Kidney (tissue), 14 donors: Measurements from ENCODE around the gene ZNF692. TPM values are rescaled to one million over a fixed set of nuclear protein-coding genes. Genes with fewer than 3 reads are reported as not detected.
A peak's percentile ranks its signal among the peaks of the same experiment; 100 is the strongest.

Experiments used
- DNase-seq, 5 donors: peaks; one replicate each; pipeline ENCODE4 v3.0.0-alpha.2; 2013 to 2020
- FAIRE-seq: peaks from 2 replicates; lab custom pipeline; 2012; peaks lifted over from hg19 to GRCh38; lab: Jason Lieb, UNC
- H3K27ac ChIP-seq, 2 donors: one replicate each; pipeline ENCODE4 v1.7.0; 2013; ENCODE audit warnings: low read depth in 2 of 2, low read length in 2 of 2, inconsistent platforms in 1 of 2
- H3K27me3 ChIP-seq: one replicate; pipeline ENCODE4 v1.7.1; 2013; ENCODE audit warnings: low read length, inconsistent platforms; ENCODE audit not compliant: control insufficient read depth, insufficient read depth
- H3K36me3 ChIP-seq, 3 donors: one replicate each; pipeline versions ENCODE4 v1.7.0 to v1.7.1; 2013; ENCODE audit warnings: low read length in 3 of 3, control low read depth in 1 of 3, inconsistent platforms in 1 of 3; ENCODE audit not compliant: insufficient read depth in 3 of 3, control insufficient read depth in 2 of 3
- H3K4me1 ChIP-seq, 3 donors: one replicate each; pipeline versions ENCODE4 v1.7.0 to v1.7.1; 2013; ENCODE audit warnings: low read length in 3 of 3, inconsistent platforms in 1 of 3, low read depth in 1 of 3; ENCODE audit not compliant: control insufficient read depth in 2 of 3, insufficient read depth in 2 of 3
- H3K4me3 ChIP-seq, 3 donors: one replicate each; pipeline versions ENCODE4 v1.7.0 to v1.8.1; 2013; ENCODE audit warnings: low read length in 3 of 3, control low read depth in 1 of 3, inconsistent platforms in 1 of 3
- H3K9ac ChIP-seq, 3 donors: one replicate each; pipeline versions ENCODE4 v1.7.0 to v1.7.1; 2013; ENCODE audit warnings: low read length in 3 of 3, control low read depth in 1 of 3, inconsistent platforms in 1 of 3
- H3K9me3 ChIP-seq, 3 donors: one replicate each; pipeline versions ENCODE4 v1.7.0 to v1.7.1; 2013; ENCODE audit warnings: low read length in 3 of 3, control low read depth in 1 of 3, inconsistent platforms in 1 of 3; ENCODE audit not compliant: control insufficient read depth in 2 of 3, insufficient read depth in 1 of 3
- intact Hi-C: fragments of 100-400 bp; cut with DNase I; formaldehyde crosslinking; loops from one replicate; pipeline ENCODE4 v1.11.1; 2022
- polyA plus RNA-seq: library from polyadenylated mRNA; stranded (reverse); fragments of 350-450 nt; fragmentation: Illumina TruSeq; extraction: RNeasy Lipid Tissue Mini Kit (QIAGEN cat#74804); gene quantifications from one replicate; pipeline ENCODE4 v1.2.3, GENCODE V29; 2014; ENCODE audit warnings: low read depth, low replicate concordance; ENCODE audit not compliant: insufficient read depth
- total RNA-seq: library from RNA; stranded (reverse); fragmentation: NEBNext Ultra II Directional; extraction: Animal tissue kit (Norgen Biotek cat#: 25700); gene quantifications from one replicate; pipeline ENCODE4 v1.2.1, GENCODE V29; 2021
- TF ChIP-seq, protein P1 (sequence below): IDR thresholded peaks from 3 replicates; pipeline ENCODE4 v1.5.1; 2012; ENCODE audit warnings: mild to moderate bottlenecking, moderate library complexity, borderline replicate concordance; ENCODE audit not compliant: insufficient read depth; ENCODE audit errors: extremely low read depth
- donor health status: control.
- donor health status: control.
- donor health status: control.
- donor health status: control.
- donor health status: control.
- donor health status: DM: yes; HTN: yes; CAD: no.
- donor health status: Normal renal cell carcinoma (clear cell type).

The ZNF692 gene
- total and polyA plus RNA-seq, 2 donors from 2014 or later = 29.6 to 34.4 TPM

DNA sequence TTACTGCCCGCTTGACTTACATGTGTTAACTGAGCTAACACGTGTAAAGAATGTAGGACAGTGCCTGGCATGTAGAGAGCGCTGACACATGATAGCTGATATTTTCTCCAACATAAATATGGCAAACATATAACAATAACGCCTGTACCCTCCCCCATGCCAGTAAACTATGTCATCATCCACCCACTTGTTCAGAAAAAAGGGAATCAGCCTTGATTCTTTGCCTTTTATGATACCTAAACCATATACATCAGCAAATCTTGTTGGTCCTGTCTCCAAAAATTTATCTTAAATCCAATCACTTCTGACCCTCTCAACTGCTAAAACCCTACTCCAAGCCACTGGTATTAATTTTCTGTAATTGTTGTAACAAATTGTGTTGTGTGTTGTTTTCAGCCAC is 1.1 kb upstream of the ZNF692 start:
- Histone ChIP-seq H3K9me3 (no peaks in the 10 kb centered on the region), H3K27ac (no peak overlapping the region), H3K4me1 (peaks cover 0 to 27% (median 4%) of the 10 kb centered on the region in 3 donors), H3K4me3 (no peak overlapping the region), H3K9ac (no peak overlapping the region), H3K36me3 (peaks cover 0 to under 1% (median 0%) of the 10 kb centered on the region in 3 donors), H3K27me3 (no peaks in the 10 kb centered on the region)
- no peak for FAIRE-seq
- no peak for DNase-seq
- intact Hi-C loops = no loop called here
- TF ChIP-seq, protein P1, sequence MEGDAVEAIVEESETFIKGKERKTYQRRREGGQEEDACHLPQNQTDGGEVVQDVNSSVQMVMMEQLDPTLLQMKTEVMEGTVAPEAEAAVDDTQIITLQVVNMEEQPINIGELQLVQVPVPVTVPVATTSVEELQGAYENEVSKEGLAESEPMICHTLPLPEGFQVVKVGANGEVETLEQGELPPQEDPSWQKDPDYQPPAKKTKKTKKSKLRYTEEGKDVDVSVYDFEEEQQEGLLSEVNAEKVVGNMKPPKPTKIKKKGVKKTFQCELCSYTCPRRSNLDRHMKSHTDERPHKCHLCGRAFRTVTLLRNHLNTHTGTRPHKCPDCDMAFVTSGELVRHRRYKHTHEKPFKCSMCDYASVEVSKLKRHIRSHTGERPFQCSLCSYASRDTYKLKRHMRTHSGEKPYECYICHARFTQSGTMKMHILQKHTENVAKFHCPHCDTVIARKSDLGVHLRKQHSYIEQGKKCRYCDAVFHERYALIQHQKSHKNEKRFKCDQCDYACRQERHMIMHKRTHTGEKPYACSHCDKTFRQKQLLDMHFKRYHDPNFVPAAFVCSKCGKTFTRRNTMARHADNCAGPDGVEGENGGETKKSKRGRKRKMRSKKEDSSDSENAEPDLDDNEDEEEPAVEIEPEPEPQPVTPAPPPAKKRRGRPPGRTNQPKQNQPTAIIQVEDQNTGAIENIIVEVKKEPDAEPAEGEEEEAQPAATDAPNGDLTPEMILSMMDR = no peak

DNA sequence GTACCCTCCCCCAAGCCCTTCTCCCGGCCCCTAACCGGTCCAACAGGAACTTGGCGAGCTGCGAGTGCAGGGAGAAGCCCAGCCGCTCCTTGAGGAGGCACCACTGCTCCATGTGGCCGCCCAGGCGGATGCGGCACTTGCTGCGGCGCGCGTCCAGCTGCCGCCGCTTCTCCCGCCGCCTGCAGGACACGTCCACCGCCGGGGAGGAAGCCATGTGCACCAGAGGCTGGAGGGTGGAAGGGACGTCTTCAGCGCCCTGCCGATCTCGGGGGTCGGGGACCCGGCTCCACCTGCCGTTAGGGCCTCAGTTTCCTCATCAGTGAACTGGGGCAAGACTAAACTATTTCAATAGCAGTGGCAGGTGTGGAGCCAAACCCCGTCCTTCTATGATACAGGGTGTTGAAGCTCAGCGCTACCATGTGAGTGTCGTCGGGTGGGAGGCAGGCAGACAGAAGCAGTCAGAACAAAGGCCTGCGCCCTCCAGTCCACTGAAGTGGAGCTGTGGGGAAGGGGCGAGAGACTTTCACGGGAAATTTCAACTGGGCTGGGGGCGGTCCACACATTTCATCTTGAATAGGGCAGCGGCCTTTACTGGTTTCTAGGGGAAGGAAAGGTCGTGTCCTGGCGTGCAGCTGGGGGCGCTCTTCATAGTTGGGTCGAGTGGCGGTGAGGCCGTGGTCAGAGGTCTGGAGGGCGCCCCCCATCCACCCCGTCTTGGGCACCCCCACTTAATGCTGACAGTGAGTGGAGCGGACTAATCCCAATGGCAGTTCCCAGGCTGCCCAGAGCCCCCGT is 592 bp downstream of the ZNF692 start:
- peak; percentile 83 to 90 (median 89) for DNase-seq
- intact Hi-C loops = no loop called here
- Histone ChIP-seq H3K4me3 (peak overlapping the region; percentile 62 to 94 (median 80)), H3K27ac (peak overlapping the region; percentile 88 to 90), H3K9ac (peak overlapping the region; percentile 38 to 57 (median 52)), H3K4me1 (peaks cover 0 to 21% (median 4%) of the 10 kb centered on the region in 3 donors), H3K27me3 (no peaks in the 10 kb centered on the region), H3K36me3 (peaks cover 0 to 6% (median 0%) of the 10 kb centered on the region in 3 donors), H3K9me3 (no peaks in the 10 kb centered on the region)
- no peak for FAIRE-seq
- TF ChIP-seq, protein P1 = peak; percentile 28

DNA sequence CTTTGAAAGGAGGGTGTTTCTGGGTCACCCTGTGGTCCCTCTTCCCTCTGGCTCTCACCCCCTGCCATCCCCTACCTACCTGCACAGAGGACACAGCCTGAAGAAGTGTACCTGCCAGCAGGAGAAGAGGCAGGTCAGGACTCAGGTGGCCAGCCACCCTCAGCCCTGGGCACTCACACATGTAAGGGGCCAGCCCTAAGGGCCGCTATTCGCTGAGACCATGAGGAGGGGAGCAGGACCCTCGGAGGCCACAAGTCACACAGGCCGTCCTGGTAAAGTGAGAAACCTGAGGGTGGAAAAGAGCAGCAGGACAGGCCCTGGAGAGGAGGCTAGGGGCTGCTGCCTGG is 1.2 kb downstream of the ZNF692 start:
- peak overlapping the region; percentile 3 to 57 (median 52) for H3K9ac ChIP-seq
- intact Hi-C loops = no loop called here
- peak overlapping the region; percentile 31 to 94 (median 80) for H3K4me3 ChIP-seq
- H3K27ac ChIP-seq = no peak overlapping the region
- no peaks in the 10 kb centered on the region for H3K9me3 ChIP-seq
- no peak for FAIRE-seq
- H3K36me3 ChIP-seq = peaks cover 0 to 6% (median 0%) of the 10 kb centered on the region in 3 donors
- TF ChIP-seq, protein P1 = no peak
- H3K4me1 ChIP-seq = peaks cover 0 to 19% (median 2%) of the 10 kb centered on the region in 3 donors
- DNase-seq = no peak
- H3K27me3 ChIP-seq = no peaks in the 10 kb centered on the region
